K562 (cell line): Measurements from ENCODE around the gene CYB5R4.

Source experiments
- CHD4 ChIP-seq: fragments of 200-600 bp; sonication (generic); IDR thresholded peaks from 3 replicates; pipeline ENCODE4 v1.6.1; 2012; ENCODE audit warnings: low read depth, mild to moderate bottlenecking, mixed read lengths, low read length, inconsistent platforms; ENCODE audit not compliant: insufficient read depth, insufficient replicate concordance, poor library complexity, severe bottlenecking
- FOXJ2 ChIP-seq: fragments of 200-800 bp; sonication (Bioruptor generic); IDR thresholded peaks from 2 replicates; pipeline ENCODE4 v1.6.1; 2016; ENCODE audit warnings: missing genetic modification characterization, missing compliant biosample characterization
- JUNB ChIP-seq: fragments of 450-650 bp; formaldehyde crosslinking; conservative IDR thresholded peaks from 2 replicates; pipeline ENCODE4 v1.4.0; 2020; ENCODE audit warnings: mild to moderate bottlenecking
- LEF1 ChIP-seq: fragments of 450-650 bp; IDR thresholded peaks from 2 replicates; pipeline ENCODE4 v1.6.1; 2016; ENCODE audit warnings: mild to moderate bottlenecking
- RCOR1 ChIP-seq, 2 experiments: IDR thresholded peaks; 2 replicates each; pipeline ENCODE4 v1.6.1; 2012; ENCODE audit warnings: low read depth in 2 of 2, low read length in 2 of 2, borderline replicate concordance in 1 of 2, improper control_type of control experiment in 1 of 2
- SAP30 ChIP-seq: fragments of 200-600 bp; sonication (generic); IDR thresholded peaks from 2 replicates; pipeline ENCODE4 v1.6.1; 2012; ENCODE audit warnings: borderline replicate concordance, low read depth, mild to moderate bottlenecking, moderate library complexity, low read length, control low read depth, inconsistent platforms; ENCODE audit not compliant: insufficient read depth, poor library complexity, severe bottlenecking
- ZFP1 ChIP-seq: fragments of 450-650 bp; formaldehyde crosslinking; IDR thresholded peaks from 2 replicates; pipeline ENCODE4 v1.4.0; 2020; ENCODE audit warnings: mild to moderate bottlenecking, mixed read lengths
- ZNF655 ChIP-seq: fragments of 250-450 bp; sonication (Bioruptor Pico); IDR thresholded peaks from 2 replicates; pipeline ENCODE4 v1.5.0; 2021
- TF ChIP-seq, protein P1 (sequence below): fragments of 450-650 bp; IDR thresholded peaks from 2 replicates; pipeline ENCODE4 v1.6.1; 2014; ENCODE audit warnings: low read depth, mild to moderate bottlenecking, moderate library complexity, borderline replicate concordance

DNA sequence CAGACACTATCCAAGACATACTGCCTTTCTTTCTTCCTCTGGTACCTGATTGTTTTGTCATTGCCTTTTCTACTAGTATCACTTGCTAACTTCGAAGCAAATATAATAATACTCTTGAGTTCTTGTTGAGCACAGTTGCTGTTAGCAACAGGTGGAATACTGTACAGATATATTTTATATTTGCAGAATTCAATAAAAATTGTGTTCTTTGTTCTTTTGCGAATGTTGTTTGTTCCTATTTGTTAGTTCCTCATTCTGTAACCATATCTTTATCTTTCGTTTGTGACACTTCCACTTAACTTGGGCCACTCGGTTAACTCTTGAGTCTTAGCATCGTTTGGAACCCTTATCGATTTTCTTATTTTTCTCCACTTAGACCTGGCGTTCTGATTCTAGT, 868 bp downstream of the CYB5R4 start:
- TF ChIP-seq ZFP1, result no peak
- TF ChIP-seq ZNF655 (CRISPR knock-in tag), result no peak
- no peak for TF ChIP-seq RCOR1 (IDR thresholded peaks at IDR 0.05; ENCODE audit: borderline replicate concordance in 1 of 2, low read depth in 2 of 2, low read length in 2 of 2)
- no peak for TF ChIP-seq SAP30
- no peak for TF ChIP-seq CHD4
- TF ChIP-seq JUNB (CRISPR knock-in tag), result no peak
- TF ChIP-seq LEF1, result no peak
- TF ChIP-seq FOXJ2 (tag), result no peak
- TF ChIP-seq, protein P1, sequence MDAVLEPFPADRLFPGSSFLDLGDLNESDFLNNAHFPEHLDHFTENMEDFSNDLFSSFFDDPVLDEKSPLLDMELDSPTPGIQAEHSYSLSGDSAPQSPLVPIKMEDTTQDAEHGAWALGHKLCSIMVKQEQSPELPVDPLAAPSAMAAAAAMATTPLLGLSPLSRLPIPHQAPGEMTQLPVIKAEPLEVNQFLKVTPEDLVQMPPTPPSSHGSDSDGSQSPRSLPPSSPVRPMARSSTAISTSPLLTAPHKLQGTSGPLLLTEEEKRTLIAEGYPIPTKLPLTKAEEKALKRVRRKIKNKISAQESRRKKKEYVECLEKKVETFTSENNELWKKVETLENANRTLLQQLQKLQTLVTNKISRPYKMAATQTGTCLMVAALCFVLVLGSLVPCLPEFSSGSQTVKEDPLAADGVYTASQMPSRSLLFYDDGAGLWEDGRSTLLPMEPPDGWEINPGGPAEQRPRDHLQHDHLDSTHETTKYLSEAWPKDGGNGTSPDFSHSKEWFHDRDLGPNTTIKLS, result no peak
